Liver (tissue), 3 donors: ENCODE results near the gene ISCA2.

ENCODE experiments used
- NR2F2 ChIP-seq: IDR thresholded peaks from 2 replicates; pipeline ENCODE4 v1.6.1; 2016; ENCODE audit warnings: antibody characterized with exemption
- RAD21 ChIP-seq, 2 donors: IDR thresholded peaks; 2 replicates each; pipeline ENCODE4 v1.6.1; 2016; ENCODE audit warnings: antibody characterized with exemption in 2 of 2, mild to moderate bottlenecking in 2 of 2
- RXRA ChIP-seq, 2 donors: IDR thresholded peaks; 2 replicates each; pipeline ENCODE4 v1.6.1; 2017 to 2018; ENCODE audit warnings: antibody characterized with exemption in 2 of 2, mild to moderate bottlenecking in 1 of 2
- SP1 ChIP-seq: IDR thresholded peaks from 2 replicates; pipeline ENCODE4 v1.6.1; 2018; ENCODE audit warnings: antibody characterized with exemption, mild to moderate bottlenecking
- YY1 ChIP-seq: IDR thresholded peaks from 2 replicates; pipeline ENCODE4 v1.6.1; 2016; ENCODE audit warnings: antibody characterized with exemption, mild to moderate bottlenecking
- TF ChIP-seq, protein P1 (sequence below): fragments of 150-350 bp; IDR thresholded peaks from 2 replicates; pipeline ENCODE4 v1.5.1; 2017; ENCODE audit warnings: improper control_type of control experiment, low read depth, low read length; ENCODE audit not compliant: missing input control
- donor health status: healthy.
- donor health status: healthy.

- TF ChIP-seq SP1 = no peak
- TF ChIP-seq, protein P1, sequence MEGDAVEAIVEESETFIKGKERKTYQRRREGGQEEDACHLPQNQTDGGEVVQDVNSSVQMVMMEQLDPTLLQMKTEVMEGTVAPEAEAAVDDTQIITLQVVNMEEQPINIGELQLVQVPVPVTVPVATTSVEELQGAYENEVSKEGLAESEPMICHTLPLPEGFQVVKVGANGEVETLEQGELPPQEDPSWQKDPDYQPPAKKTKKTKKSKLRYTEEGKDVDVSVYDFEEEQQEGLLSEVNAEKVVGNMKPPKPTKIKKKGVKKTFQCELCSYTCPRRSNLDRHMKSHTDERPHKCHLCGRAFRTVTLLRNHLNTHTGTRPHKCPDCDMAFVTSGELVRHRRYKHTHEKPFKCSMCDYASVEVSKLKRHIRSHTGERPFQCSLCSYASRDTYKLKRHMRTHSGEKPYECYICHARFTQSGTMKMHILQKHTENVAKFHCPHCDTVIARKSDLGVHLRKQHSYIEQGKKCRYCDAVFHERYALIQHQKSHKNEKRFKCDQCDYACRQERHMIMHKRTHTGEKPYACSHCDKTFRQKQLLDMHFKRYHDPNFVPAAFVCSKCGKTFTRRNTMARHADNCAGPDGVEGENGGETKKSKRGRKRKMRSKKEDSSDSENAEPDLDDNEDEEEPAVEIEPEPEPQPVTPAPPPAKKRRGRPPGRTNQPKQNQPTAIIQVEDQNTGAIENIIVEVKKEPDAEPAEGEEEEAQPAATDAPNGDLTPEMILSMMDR = no peak
- TF ChIP-seq YY1 = no peak
- TF ChIP-seq RAD21 (IDR thresholded peaks at IDR 0.05) = no peak
- TF ChIP-seq NR2F2 = no peak
- no peak for TF ChIP-seq RXRA (IDR thresholded peaks at IDR 0.05)
Observed at GRCh38 chr14:74526854-74527585, 33.5 kb downstream of the ISCA2 start.
